Renal cortical epithelial cell (primary cell): Measurements from ENCODE around the gene EEFSEC. TPM values are rescaled to one million over a fixed set of nuclear protein-coding genes. Genes with fewer than 3 reads are reported as not detected.

ENCODE experiments used
- DNase-seq: peaks from one replicate; pipeline ENCODE4 v3.0.0-alpha.2; 2011; ENCODE audit warnings: low read depth
- total RNA-seq: library from RNA; depleted of rRNA; stranded (reverse); fragments of >200 nt; gene quantifications from 2 replicates; pipeline ENCODE4 v1.2.3, GENCODE V29; 2014

The EEFSEC gene
- total RNA-seq, 1 donor from 2014 or later: 7.6 TPM

DNA sequence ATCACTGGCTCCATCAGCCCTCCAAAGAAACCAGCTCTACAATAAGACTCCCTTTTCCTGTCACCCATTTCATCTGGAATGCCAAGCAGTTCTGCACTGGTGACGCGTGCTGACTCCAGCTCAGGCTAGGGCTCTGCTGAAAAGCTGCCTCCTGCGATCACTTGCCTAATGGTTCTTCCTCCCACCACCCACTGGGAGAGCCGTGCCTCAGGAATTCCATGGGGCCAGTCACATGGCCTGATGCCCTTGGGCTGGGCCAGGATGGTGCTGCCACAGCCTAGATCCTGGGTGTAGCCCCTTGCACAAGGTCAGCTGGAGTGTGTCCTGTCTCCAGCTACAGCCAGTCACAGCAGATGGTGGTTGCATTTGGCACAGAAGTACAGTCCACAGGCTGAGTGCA, 214.5 kb downstream of the EEFSEC start:
- DNase-seq: peak; percentile 46

DNA sequence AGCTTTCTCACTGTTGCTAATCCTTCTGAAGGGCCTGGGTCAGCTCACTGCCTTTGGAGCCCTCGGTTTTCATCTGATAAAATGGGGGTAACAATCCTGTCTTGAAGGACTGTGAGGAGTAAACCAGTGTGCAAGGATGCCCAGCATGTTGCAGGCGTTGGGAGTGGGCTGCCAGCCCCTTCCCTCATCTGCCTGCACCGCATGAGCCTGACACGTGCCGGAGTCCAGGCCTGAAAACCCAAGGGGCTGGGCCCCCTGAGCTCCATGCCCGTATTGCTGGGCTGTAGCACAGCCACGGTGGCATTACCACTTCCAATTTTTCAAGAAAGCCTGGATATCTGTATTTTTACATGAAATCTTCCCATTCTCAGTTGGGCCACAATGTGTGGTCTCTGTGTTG, 215.3 kb downstream of the EEFSEC start:
- DNase-seq: no peak

DNA sequence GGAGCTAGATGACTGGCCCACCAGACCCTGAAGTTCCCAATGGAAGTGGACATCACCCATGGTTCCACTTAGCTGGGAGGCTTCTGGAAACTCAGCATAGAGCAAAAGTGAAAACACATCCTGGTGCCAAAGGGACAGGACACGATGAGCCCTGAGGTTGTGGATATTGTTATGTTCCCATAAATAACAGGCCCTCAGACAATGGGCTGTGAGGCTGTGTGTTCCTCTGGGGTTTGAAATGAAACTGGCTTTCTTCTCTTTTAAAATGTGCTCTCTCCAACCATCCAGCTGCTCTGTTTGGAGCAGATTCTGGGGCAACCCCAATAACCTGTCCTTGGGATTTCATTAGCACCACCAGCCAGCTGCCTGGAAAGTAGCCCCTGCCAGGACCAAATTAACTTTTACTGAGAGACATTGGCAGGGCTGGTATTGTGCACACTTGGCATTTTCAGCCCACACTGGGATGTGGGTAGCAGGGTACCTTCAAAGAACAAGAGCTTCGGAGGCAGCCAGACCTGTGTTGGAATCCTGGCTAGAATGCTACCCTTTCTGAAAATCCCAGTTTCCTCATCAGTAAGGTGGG, 215.9 kb downstream of the EEFSEC start:
- no peak for DNase-seq

DNA sequence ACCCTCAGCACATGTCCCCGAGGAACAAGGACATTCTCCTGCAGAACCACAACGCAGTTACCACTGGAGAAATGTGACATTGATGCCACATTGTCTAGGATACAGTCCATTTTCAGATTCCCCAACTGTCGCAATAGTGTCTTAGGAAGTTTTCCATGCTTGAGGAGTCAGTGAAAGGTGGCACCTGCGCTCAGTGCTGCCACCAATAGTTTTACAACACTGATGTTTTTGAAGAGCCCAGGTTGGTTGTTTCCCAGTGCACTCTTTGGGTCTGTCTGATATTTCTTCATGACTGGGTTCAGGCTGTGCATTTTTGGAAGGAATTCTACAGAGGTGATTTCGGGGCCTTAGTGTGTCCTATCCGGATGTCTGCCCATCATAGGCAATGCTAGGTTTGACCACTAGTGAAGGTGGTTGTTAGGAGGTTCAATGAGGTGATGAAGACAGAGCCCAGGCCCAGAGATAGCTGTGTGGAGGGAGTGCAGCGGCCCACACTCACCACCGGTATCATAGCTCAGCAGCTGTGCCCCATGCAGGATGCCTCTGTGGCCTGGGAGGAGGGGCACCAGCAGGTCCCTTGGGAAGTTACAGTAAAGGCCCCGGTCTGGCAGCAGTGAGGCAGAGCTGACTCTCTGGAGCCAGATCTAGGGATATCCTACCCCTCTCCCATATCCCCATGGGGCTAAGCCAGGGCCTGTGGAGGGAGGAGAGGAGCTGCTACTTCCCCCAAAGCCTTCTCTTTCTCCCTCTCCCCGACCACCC, 216.8 kb downstream of the EEFSEC start:
- no peak for DNase-seq

DNA sequence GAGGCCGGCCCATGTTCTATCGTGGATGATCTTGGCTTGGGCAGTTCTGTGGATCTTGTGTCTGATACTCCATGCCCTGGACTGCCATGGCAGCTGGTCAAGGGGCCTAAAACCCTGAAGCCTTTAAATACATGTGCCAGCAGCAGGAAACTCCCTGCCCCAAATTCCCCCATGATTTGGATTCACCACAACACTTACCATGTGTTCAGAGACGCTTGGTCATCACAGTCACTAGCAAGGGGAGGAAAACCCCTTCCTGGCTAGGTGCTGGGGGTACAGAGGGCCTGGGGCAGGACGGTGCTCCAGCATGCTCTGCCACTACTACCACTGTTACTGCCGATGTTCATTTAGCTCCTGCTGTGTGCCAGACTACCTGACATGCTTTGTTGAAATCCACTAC, 219.0 kb downstream of the EEFSEC start:
- DNase-seq: no peak

- no peak for DNase-seq
These were observed 219.6 kb downstream of the EEFSEC start for GRCh38 chr3:128372707-128373533.

GRCh38 chr3:128374746-128375445, 221.6 kb downstream of the EEFSEC start:
- DNase-seq: no peak

GRCh38 chr3:128376516-128376915, 223.2 kb downstream of the EEFSEC start:
- no peak for DNase-seq

DNA sequence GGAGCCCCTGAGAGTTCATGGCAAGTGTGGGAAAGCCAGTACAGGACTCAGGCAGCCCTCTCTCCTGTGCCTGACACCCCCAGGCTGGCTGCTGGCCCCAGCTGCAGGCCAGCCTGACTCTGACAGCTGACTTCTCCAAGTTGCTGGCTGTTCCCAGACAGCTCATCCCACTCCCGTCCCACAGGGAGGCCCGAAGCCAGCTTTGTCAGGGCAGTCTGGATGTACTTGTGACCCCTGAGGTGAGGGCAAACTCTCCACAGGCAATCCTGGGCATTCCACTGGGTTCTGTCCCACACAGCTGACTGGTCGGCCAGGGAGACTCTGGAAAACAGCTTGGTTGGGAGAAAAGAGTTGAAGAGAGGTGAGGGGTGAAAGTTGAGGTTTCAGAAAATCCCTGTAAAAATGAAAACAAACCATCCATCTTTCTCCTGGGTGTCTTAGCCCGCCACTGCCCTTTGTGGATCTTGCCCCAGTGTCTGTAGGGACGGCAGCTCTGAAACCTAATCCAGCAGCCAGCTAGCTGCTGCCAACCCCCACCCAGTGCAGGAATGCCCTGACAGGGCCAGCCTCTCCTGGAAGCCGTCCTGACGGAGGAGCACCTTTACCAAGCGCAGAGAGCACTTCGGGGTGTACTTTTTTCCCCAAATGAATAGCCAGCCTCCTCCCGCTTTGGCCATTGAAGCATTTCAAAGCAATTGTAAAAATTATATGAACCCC, 225.5 kb downstream of the EEFSEC start:
- DNase-seq: peak; percentile 71

GRCh38 chr3:128379367-128380160, 226.3 kb downstream of the EEFSEC start:
- no peak for DNase-seq

GRCh38 chr3:128380295-128380694, 227.0 kb downstream of the EEFSEC start:
- no peak for DNase-seq

- DNase-seq: no peak
These were observed 227.4 kb downstream of the EEFSEC start for GRCh38 chr3:128380719-128381118.

DNA sequence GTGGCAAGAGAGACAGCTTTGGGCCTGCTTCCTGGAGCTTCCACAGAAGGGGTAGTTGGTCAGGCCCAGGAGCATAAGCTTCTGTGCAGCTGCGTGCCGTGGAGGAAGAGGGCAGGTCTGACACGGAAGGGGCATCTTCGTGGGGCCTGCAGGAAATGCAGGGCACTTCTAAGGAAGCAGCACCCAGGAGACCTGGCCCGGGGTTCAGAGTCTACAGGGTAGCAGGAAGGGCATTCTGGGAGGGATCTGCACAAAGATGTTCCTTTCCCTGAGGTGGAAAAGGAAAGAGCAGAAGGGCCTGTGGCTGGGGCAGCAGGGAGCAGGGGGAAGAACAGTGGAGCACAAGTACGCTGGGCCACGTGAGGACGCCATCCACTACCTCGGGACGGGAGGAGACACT, 228.3 kb downstream of the EEFSEC start:
- DNase-seq: no peak

DNA sequence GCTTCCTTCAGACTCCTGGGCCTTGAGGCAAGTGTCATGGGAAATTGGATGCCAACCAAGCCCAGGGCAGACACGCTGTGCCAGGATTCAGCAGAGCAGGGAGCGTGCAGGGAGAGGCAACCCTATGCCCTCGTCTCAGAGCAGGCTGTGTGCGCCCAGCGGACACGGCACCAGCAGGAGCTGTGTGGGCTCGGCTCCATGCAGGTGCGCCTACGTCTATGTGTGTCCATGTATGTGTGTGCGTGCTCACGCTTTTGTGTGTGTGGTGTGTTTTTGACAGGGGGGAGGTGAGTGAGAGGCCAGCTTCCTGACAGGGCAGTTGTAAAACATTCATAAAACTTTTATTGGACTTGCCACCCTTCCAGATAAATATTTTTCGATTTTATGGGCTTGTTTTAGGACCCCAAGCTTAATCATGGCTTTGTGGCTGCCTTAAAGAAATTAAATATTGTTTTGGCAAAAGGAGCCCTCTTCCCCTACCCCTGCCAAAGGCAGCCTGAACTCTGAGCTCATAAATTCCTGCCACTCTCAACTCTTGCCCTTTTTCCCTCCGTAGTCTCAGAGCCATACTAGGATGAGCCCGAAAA, 229.0 kb downstream of the EEFSEC start:
- peak; percentile 38 for DNase-seq

DNA sequence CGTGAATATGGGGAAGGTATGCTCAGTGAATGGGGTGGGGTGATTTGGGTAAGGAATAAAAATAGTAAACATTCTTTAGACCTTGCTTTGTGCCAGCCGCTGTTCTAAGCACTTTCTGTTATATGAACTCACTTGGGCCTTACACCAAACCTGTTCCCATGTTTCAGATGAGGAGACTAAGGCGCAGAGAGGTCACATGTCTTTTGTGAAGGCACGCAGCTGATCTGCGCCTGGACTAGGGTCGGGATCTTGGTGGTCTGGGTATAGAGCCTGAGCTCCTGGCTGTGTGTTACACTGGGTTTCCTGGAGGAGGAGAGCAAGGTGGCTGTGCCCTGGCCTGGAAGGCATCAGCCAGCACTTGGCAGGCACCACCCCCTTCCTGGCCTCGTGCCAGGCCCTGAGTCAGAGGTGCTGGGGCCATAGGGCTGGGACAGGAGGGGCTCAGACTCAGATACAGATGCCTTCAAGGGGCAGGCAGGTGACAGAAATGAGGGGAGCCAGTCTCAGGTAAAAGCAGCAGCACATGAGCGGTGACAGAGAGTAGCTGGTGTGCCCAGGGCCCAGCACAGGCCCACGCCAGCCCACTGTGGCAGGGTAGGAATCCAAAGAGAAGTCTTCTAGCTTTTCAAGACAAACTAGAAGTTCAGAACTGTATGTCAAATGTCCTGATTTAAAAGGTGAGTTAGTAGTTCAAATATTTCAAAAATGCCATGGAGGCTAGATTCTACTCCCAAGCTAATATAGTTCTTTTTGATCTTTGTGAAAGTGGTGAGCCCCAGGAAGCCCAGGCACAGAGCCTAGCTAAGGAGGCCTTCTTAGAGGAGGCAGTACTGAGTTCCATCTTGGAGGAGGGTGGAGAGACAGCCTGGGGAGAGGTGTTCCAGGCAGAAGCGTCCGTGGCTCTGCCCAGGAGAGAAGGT, 230.3 kb downstream of the EEFSEC start:
- peak; percentile 75 for DNase-seq

DNA sequence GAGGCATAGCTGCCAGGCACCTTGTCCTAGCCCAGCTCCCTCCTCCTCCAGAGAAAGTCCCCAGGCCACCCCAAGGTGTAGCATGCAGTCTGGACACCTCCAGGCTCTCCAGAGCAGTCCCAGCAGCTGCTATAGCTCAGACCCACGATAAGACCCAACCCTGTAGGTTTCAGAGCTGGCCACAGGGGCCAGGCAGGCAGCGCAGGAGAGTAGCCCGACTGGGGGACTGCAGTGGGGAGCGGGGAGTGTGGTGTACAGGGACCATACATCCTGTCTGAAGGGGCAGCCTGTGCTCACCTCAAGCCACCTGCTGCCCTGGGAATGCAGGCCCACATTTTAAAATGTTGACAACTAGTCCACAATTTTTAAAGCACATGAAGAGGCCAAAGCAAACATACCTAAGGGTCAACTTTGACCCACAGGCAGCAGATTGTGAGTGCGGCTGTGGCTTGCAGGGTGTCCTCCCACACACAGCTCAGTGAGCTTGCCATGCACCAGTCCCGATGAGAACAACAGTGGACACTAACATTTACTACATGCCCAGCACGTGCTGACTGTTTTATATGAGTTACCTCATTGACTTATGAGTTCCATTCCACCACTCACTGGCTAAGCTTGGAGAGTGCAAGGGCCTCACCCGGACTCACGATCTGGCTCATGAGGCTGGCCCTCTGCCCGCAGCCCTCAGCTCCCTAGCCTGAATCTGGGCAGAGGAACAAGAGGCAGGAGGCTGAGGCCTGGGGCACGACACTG, 232.0 kb downstream of the EEFSEC start:
- peak; percentile 81 for DNase-seq

DNA sequence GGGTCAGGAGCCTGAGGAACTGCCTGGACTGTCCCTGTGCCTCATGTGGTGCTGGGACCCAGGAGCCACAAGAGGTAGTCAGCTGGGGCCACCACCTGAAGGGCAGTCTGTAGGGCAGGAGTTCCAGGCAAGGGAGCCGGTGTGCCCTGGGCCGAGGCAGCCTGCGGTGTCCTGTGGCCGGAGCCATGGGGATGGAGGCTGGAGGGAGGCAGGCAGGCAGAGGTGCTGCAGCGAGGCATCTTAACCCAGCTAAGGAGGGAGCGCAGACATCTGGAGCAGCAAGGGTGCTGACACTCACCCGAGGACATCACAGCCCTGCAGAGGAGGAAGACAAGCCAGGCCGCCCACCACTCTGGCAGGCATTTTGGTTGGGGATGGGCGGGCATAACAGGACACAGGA, 235.7 kb downstream of the EEFSEC start:
- DNase-seq: no peak

DNA sequence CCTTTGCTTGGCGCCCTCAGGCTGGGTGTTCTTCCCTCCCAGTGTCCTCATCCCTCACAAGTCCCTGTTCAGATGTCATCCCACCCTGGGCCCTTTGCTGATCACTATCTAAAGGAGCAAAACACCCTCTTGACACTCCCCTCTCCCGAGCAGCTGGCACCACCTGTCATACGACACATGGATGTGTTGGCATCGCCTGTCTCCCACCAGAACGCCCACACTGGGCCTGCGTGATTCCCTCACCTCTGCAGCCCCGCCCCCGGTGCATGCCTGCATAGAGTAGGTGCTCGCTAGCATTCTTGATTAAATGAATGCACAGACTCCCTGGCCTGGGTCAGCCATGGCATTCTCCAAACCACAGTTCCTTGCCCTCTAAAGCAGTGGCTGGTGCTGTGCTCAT, 237.6 kb downstream of the EEFSEC start:
- no peak for DNase-seq
